Measurements from ENCODE around the gene ABL1. TPM values are rescaled to one million over a fixed set of nuclear protein-coding genes. Genes with fewer than 3 reads are reported as not detected.

The ABL1 gene
- total and polyA plus RNA-seq, 2 of the 13 experiments (the other 11 are each of a cell fraction or from before 2014, with no cell fraction given) = 10.8 to 20.4 TPM

- TF ChIP-seq, protein P1, sequence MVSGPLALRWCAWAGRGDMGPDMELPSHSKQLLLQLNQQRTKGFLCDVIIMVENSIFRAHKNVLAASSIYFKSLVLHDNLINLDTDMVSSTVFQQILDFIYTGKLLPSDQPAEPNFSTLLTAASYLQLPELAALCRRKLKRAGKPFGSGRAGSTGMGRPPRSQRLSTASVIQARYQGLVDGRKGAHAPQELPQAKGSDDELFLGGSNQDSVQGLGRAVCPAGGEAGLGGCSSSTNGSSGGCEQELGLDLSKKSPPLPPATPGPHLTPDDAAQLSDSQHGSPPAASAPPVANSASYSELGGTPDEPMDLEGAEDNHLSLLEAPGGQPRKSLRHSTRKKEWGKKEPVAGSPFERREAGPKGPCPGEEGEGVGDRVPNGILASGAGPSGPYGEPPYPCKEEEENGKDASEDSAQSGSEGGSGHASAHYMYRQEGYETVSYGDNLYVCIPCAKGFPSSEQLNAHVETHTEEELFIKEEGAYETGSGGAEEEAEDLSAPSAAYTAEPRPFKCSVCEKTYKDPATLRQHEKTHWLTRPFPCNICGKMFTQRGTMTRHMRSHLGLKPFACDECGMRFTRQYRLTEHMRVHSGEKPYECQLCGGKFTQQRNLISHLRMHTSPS (CRISPR knock-in tag; IDR thresholded peaks at IDR 0.05; ENCODE audit: low read depth) = 0 out of 2 replicates have a peak, but pooled peaks have one; percentile 37
- peak; percentile 67; the same call in 1 of the 2 replicates for TF ChIP-seq ZC3H4 (CRISPR knock-in tag; IDR thresholded peaks at IDR 0.05; ENCODE audit: borderline replicate concordance)
- peak; percentile 40; the same call in 1 of the 2 replicates for TF ChIP-seq HOXA9 (CRISPR knock-in tag; IDR thresholded peaks at IDR 0.05; ENCODE audit: borderline replicate concordance)
- TF ChIP-seq BRCA1 (CRISPR knock-in tag; IDR thresholded peaks at IDR 0.05) = peak; percentile 76; the same call in 1 of the 2 replicates
- TF ChIP-seq MXI1 (IDR thresholded peaks at IDR 0.05; ENCODE audit: borderline replicate concordance, low read depth, low read length) = peak; percentile 15; the same call in 1 of the 3 replicates
- no peak for TF ChIP-seq ZNF207 (IDR thresholded peaks at IDR 0.05; ENCODE audit: borderline replicate concordance)
- 0 out of 2 replicates have a peak, but pooled peaks have one; percentile 23 for TF ChIP-seq PPARG (CRISPR knock-in tag; conservative IDR thresholded peaks at IDR 0.05)
- TF ChIP-seq ZNF142 (CRISPR knock-in tag; IDR thresholded peaks at IDR 0.05) = no peak
- TF ChIP-seq DR1 (CRISPR knock-in tag; IDR thresholded peaks at IDR 0.05) = peak; percentile 52; the same call in 1 of the 2 replicates
- TF ChIP-seq SMAD3 (CRISPR knock-in tag; IDR thresholded peaks at IDR 0.05) = 0 out of 2 replicates have a peak, but pooled peaks have one; percentile 15
- peak; percentile 55; the same call in 1 of the 2 replicates for TF ChIP-seq TBX2 (CRISPR knock-in tag; IDR thresholded peaks at IDR 0.05; ENCODE audit: borderline replicate concordance)
- TF ChIP-seq, protein P2, sequence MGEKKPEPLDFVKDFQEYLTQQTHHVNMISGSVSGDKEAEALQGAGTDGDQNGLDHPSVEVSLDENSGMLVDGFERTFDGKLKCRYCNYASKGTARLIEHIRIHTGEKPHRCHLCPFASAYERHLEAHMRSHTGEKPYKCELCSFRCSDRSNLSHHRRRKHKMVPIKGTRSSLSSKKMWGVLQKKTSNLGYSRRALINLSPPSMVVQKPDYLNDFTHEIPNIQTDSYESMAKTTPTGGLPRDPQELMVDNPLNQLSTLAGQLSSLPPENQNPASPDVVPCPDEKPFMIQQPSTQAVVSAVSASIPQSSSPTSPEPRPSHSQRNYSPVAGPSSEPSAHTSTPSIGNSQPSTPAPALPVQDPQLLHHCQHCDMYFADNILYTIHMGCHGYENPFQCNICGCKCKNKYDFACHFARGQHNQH (CRISPR knock-in tag; IDR thresholded peaks at IDR 0.05) = peak; percentile 43; the same call in 1 of the 2 replicates
- no peak for TF ChIP-seq SRF (IDR thresholded peaks at IDR 0.05; ENCODE audit: low read depth, low read length)
- TF ChIP-seq ZNF792 (CRISPR knock-in tag; IDR thresholded peaks at IDR 0.05) = peak; percentile 16; the same call in 1 of the 2 replicates
- peak; percentile 17 for TF ChIP-seq MED8 (CRISPR knock-in tag; IDR thresholded peaks at IDR 0.05; ENCODE audit: insufficient replicate concordance)
Observed at GRCh38 chr9:130834371-130835336, at the start of gene ABL1 (continued).

Measured in HepG2 (cell line).